NK-92 (cell line): Measurements from ENCODE around the gene CNTN5.

Source experiments
- DNase-seq: peaks from one replicate; lab custom pipeline; 2025; ENCODE audit not compliant: unreplicated experiment; lab: John Stamatoyannopoulos, UW

The CNTN5 gene

DNA sequence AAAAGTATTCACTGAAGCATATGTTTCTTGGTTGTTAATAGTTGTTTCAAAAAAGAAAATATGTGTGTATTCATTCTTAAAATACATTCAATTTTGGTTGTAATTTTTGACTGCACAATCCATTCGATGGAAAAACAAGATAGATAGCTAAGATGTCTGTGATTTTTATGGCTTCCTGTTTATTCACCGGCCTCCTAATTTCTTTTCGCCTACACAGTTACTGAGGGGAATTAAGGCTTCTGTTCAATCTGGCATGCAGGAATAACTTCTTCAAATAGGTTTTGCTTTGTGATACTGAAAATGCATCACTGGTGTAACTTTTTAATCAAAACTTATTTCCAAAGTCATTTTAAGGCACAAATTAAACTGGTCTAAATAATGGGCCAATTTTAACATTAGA is 1375.5 kb downstream of the CNTN5 start:
- no peak for DNase-seq

DNA sequence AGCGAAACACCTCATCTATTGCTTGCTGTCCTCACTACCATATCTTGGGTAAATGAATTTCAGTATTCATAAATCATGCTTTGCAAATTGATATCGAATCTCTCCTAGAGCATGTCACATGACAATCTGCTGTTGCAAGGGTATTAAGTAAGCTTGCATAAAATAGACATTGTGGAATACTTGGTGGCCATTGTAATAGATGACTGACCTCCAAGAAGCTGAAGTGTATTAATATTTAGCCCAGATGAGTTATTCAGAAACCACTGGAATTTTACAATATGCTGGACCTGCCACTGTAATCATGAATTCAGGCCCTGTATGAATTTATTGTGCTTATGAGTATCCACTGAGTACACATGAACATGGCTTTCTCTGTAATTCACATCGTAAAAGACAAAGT is 1376.7 kb downstream of the CNTN5 start:
- no peak for DNase-seq

DNA sequence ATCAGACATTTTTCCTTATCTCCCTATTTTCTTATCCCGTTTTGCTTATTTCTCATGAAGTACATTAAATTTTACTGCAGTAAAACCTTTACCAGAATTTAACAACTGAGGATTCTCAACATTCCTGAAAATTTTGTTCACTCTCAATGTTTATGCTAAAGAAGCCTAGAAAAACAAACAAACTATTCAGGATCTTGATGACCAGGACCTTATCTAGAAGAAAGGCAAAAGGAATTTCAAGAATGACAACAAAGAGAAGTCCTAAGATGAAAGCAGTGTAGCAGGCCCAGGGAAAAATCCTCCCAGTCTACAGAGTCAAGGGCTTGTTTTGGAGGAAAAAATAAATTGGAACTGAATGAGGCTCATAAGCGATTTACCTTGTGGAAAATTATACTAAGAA is 1383.1 kb downstream of the CNTN5 start:
- DNase-seq: no peak

DNA sequence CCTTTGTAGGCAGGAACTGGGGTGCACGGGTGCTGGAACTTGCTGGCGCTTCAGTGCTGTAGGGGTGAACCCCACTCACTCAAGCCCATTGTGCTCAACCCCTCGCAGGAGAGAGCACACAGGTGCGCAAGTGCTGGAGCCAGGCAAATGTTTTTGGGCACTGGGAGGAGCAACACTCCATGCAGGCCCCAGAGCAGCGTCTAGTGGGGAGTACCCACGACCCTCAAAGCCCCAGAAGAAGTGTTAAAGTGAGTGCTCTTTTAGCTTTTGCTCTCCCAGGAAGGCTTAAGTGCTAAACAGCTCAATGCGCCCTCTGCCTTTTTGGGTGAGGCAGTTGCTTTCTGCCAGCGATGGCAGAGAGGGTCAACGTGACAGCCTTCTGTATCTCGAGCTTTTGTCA is 1384.2 kb downstream of the CNTN5 start:
- no peak for DNase-seq
